ENCODE measurements around the gene BCAS1.

GRCh38 chr20:54113566-54113965 lies 43.2 kb upstream of the BCAS1 start:
- no peak for TF ChIP-seq CTCF (IDR thresholded peaks at IDR 0.05)
- no peak for TF ChIP-seq SIN3A (IDR thresholded peaks at IDR 0.05; ENCODE audit: borderline replicate concordance, insufficient read depth, low read depth, low read length)
- TF ChIP-seq POLR2AphosphoS5 (IDR thresholded peaks at IDR 0.05; ENCODE audit: low read depth, low read length), result no peak
- TF ChIP-seq TCF7L2 (IDR thresholded peaks at IDR 0.05; ENCODE audit: low read depth, low read length), result no peak

Data from Panc1 (cell line).